ENCODE data around the gene ZFPM1.

Gene ZFPM1

DNA sequence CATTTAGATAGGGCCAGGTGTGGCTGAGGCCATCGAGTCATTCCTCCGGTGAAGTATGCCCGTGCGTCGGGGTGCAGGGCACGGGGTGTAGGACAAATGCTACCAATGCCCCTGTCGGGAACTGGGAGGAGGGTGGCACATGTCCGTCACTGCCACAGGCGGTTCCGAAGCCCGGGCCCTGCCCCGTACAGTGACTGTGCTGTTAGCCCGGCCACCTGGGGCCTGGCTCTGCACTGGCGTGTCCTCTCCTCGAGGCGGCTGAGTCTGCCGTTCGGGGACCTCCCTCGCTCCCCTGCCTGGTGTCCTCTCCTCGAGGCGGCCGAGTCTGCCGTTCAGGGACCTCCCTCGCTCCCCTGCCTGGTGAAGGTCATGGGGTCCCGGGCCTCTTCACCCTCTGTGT is 7.0 kb upstream of the ZFPM1 start:
- H3K9me3 Mint-ChIP-seq, result no peaks in the 10 kb centered on the region
- H3K4me1 Mint-ChIP-seq (ENCODE audit: low read depth), result peaks cover 4% of the 10 kb centered on the region
- DNase-seq, result no peak
- H3K27me3 Mint-ChIP-seq, result no peaks in the 10 kb centered on the region
- no peak overlapping the region for H3K27ac Mint-ChIP-seq
- no peak overlapping the region for H3K4me3 Mint-ChIP-seq
- no peaks in the 10 kb centered on the region for H3K36me3 Mint-ChIP-seq (ENCODE audit: low read depth)

DNA sequence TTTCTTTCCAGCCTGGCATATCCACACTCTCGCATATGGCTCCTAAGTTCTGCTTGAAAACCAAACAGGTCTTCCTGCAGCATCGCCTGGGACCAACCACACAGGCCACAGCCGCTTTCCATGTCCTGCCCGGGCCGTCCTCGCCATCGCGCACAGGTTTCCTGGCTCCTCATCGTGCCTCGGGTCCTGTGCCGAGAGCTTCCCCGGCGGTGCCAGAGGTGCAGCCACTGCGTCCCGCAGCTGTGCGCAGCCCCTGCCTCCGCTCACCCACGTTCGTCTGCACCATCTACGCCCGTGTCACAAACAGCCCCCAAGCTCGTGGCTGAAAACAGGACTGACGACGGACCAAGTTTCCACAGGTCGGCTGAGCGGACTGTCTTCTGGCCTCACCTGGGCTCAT is 6.3 kb upstream of the ZFPM1 start:
- Mint-ChIP-seq H3K36me3 (ENCODE audit: low read depth) (no peaks in the 10 kb centered on the region), H3K4me3 (no peak overlapping the region), H3K27ac (no peak overlapping the region), H3K9me3 (no peaks in the 10 kb centered on the region), H3K4me1 (ENCODE audit: low read depth) (peaks cover 4% of the 10 kb centered on the region), H3K27me3 (no peaks in the 10 kb centered on the region)
- DNase-seq, result no peak

DNA sequence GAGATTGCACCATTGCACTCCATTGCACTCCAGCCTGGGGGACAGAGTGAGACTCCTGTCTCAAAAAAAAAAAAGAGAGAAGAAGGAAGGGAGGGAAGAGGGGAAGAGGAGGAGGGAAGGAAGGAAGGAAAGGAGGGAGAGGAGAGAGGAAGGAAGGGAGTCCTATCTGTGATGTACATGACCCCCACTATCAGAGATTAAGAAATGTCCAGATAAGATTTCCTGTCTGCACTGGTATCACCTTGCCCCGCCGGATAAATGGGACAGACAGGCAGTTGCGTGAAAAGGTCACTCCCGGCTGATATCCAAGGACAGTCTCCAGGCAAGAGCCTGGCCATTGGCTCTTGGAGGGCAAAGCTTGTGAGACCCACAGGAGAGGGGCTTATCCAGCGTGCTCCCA is 5.2 kb upstream of the ZFPM1 start:
- Mint-ChIP-seq H3K4me3 (no peak overlapping the region), H3K27ac (no peak overlapping the region), H3K9me3 (no peaks in the 10 kb centered on the region), H3K27me3 (no peaks in the 10 kb centered on the region), H3K4me1 (ENCODE audit: low read depth) (peaks cover 13% of the 10 kb centered on the region), H3K36me3 (ENCODE audit: low read depth) (no peaks in the 10 kb centered on the region)
- DNase-seq, result no peak

DNA sequence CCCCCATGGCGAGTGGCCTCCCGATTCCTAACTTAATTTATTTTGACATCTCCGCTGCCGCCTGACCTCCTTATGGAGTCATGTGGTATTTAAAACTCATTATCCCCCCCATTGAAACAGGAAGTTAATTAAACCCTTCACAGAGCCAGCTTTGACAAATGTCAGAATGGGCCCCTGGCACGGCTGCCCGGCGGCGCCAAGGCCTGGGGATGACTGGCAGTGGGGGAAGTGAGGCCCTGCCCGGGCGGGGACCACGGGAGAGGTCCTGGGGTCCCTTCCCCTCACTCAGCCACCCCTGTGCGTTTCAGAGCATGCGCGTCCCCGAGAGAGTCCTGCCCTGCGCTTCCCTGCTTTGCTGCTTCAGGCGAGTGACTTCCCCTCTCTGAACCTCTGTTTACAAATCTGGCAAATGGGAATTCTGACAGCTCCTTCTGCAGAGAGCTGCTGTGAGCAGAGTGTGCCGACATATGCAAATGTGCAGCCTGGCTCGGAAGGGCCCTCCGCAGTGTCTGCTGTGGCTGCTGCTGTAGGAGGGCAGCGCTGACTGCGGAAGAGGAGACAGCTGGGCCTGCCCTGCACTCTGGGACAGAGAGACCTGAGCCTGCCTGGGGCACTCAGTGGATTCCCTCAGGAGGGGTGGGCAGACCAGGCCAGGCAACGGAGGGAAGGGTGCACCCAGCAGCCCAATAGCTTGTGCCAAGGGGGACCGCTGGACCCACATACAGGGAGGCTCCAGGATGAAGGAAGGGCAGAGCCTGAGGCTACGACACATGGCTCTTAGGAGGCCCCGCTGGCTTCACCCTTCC is 4.4 kb upstream of the ZFPM1 start:
- H3K27ac Mint-ChIP-seq, result no peak overlapping the region
- no peaks in the 10 kb centered on the region for H3K9me3 Mint-ChIP-seq
- peaks cover 9% of the 10 kb centered on the region for H3K4me1 Mint-ChIP-seq (ENCODE audit: low read depth)
- H3K4me3 Mint-ChIP-seq, result no peak overlapping the region
- no peaks in the 10 kb centered on the region for H3K36me3 Mint-ChIP-seq (ENCODE audit: low read depth)
- DNase-seq, result no peak
- H3K27me3 Mint-ChIP-seq, result no peaks in the 10 kb centered on the region

DNA sequence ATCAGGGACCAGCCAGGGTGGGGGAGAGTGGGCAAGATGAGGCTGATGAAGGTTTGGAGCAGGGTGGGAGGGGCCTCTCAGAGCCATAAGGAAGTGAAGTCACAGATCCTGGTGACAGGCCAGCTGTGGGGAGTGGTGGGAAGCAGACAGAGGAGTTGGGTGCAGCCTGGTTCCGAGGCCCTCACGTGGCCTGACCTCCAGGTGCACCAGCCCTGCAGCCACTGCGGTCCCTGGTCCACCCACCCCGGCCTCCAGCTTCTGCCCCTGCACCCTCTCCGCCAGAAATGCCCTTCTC is 3.9 kb upstream of the ZFPM1 start:
- Mint-ChIP-seq H3K4me1 (ENCODE audit: low read depth) (peaks cover 9% of the 10 kb centered on the region), H3K36me3 (ENCODE audit: low read depth) (no peaks in the 10 kb centered on the region), H3K27me3 (no peaks in the 10 kb centered on the region), H3K4me3 (no peak overlapping the region), H3K27ac (no peak overlapping the region), H3K9me3 (no peaks in the 10 kb centered on the region)
- DNase-seq, result no peak

DNA sequence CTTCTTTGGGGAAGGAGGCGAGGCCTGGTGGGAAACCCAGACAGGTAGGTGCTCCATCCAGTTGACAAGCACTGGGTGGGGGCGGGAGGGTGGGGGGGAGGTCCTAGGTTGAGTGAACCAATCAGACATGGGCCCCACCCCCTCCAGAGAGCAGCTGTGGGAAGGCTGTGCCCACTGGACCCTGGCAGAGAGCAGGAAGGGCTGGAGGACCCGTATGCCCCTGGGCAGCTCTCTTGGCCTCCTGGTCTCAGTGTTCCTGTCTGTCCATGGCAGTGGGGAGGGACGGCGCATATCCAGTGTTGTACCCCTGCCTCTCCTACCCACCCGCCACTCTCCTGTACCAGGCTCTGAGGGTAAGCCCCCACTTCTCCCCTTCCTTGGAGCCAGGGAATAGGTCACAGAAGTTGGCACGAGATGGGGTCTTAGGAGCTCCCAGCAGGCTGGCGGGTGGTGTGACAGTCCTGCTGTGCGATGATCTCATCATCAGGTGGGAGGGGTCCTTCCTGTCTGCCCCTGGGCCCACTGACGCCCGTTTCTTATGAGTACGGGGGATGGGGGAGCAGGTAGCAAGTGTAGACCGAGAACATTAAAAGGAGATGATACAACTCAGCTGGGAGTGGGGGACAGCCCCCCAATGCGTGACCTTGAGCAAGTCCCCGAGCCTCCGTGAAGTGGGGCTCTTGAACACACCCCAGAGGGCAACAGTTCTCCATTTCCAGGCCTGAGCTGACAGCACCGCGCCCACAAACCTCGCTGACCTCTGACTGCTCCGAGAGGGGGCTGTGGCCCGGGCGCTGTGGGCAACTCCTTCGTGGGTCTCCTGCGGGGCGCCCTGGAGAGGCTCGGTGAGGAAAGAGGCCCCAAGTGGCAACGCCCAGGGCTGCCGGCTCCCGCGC is 1.2 kb upstream of the ZFPM1 start:
- Mint-ChIP-seq H3K4me3 (peak overlapping the region; percentile 78), H3K27me3 (no peaks in the 10 kb centered on the region), H3K4me1 (ENCODE audit: low read depth) (peaks cover 20% of the 10 kb centered on the region)

DNA sequence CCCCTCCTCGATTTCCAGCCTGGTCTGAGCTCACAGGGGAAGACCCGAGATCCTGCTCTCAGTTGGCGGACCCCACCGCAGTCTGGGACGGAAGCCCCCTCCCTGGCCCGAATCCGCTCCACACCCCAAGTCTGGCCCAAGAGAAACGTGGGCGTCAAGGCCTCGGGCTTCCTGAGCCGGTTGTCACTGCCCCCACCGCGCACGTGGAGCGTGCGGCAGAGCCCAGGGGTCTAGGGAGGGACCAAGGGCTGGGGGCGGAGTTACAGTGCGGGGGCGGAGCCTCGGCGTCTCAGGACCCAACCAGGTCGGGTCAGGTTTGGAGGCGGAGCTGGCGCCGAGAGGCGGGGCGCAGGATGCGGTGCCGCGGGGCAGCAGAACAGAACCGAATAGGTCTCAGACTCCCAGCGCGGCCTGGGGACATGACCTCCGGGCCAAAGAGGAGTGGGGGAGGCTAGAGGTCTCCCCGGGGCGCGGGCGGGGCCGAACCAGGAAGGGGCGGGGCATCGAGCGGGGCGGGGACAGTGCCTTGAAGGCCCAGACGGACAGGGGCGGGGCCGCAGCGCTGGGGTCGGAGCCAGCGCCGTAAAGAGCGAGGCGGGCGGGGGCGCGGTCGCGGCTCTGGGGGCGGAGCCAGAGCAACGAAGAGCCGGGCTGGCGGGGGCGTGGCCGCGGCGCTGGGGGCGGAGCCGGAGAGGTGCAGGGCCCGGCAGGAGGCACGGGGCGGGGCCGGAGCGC is 431 bp upstream of the ZFPM1 start:
- Mint-ChIP-seq H3K27me3 (no peaks in the 10 kb centered on the region), H3K4me3 (peak overlapping the region; percentile 78), H3K27ac (peak overlapping the region; percentile 94), H3K4me1 (ENCODE audit: low read depth) (peaks cover 28% of the 10 kb centered on the region), H3K9me3 (no peaks in the 10 kb centered on the region), H3K36me3 (ENCODE audit: low read depth) (peaks cover 8% of the 10 kb centered on the region)
- peak; percentile 100 for DNase-seq

More for the DNA sequence above, 1.2 kb upstream of the ZFPM1 start:
- Mint-ChIP-seq H3K36me3 (ENCODE audit: low read depth) (peaks cover 8% of the 10 kb centered on the region), H3K27ac (peak overlapping the region; percentile 94), H3K9me3 (no peaks in the 10 kb centered on the region)
- no peak for DNase-seq

DNA sequence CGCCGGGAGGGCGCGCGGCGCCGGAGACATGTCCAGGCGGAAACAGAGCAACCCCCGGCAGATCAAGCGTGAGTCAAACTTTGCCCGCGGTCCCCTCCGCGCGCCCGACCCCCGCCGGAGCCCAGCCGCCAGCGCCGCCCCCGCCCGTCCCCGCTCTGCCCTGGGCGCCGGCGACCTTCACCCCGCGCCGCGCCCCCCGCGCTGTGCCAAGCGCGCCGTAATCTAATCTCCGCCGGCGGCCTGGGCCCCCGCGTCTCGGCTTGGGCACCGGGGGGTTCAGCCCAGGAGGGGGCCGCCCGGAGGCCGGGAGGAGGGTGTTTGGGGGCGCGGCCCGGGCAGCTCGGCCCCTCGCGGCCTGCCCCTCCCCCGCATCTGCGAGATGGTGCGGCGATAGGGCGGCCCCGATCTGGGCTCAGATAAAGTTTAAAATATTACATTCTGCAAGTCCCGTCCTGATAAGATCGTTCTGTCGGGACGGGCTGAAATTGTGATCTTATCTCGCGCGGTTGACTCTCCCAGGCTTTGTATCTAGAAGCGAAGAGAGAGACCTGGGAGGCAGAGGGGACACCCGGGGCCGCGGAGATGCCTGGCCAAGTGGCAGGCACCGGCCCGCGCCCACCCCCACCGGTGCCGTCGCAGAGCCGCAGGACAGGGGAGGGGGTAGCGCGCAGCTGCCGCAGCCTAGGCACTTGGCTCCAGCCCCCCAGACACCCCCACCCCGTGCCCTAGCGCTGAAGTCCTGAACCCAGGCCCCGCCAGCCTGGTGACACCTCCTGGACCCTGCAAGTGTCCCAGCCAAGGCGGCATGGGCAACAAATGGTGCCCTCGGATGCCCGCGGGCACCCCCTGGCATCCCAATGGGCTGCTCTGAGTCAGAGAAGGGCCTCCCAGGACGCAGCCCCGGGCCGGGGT is 787 bp downstream of the ZFPM1 start:
- peaks cover 34% of the 10 kb centered on the region for H3K4me1 Mint-ChIP-seq (ENCODE audit: low read depth)
- H3K4me3 Mint-ChIP-seq, result peak overlapping the region; percentile 89
- peaks cover 8% of the 10 kb centered on the region for H3K36me3 Mint-ChIP-seq (ENCODE audit: low read depth)
- peak overlapping the region; percentile 90 for H3K27ac Mint-ChIP-seq
- H3K9me3 Mint-ChIP-seq, result no peaks in the 10 kb centered on the region
- peak; percentile 61 for DNase-seq
- no peaks in the 10 kb centered on the region for H3K27me3 Mint-ChIP-seq

DNA sequence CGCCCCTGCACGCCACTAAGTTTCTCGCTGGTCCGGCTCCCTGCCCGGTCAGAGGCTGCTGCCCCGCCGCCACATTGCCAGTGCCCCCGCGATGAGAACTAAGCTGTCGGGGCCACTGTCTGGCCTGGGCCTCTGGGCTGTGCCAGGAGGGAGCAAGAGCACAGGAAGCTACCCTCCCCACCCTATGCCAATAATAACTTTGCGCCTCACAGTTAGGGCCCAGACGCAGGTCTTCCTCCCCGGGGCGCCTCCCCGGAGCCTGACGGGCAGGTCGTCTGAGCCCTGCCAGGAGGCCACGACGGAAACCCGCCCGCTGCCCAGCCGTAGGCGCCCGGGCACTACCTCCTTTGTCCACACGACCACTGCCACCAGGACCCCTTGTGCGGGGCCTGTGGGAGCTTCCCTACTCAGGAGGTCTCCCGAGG is 1.5 kb downstream of the ZFPM1 start:
- H3K4me1 Mint-ChIP-seq (ENCODE audit: low read depth), result peaks cover 39% of the 10 kb centered on the region
- no peaks in the 10 kb centered on the region for H3K27me3 Mint-ChIP-seq
- H3K9me3 Mint-ChIP-seq, result no peaks in the 10 kb centered on the region
- peaks cover 8% of the 10 kb centered on the region for H3K36me3 Mint-ChIP-seq (ENCODE audit: low read depth)
- peak; percentile 74 for DNase-seq
- H3K27ac Mint-ChIP-seq, result peak overlapping the region; percentile 90
- peak overlapping the region; percentile 89 for H3K4me3 Mint-ChIP-seq

DNA sequence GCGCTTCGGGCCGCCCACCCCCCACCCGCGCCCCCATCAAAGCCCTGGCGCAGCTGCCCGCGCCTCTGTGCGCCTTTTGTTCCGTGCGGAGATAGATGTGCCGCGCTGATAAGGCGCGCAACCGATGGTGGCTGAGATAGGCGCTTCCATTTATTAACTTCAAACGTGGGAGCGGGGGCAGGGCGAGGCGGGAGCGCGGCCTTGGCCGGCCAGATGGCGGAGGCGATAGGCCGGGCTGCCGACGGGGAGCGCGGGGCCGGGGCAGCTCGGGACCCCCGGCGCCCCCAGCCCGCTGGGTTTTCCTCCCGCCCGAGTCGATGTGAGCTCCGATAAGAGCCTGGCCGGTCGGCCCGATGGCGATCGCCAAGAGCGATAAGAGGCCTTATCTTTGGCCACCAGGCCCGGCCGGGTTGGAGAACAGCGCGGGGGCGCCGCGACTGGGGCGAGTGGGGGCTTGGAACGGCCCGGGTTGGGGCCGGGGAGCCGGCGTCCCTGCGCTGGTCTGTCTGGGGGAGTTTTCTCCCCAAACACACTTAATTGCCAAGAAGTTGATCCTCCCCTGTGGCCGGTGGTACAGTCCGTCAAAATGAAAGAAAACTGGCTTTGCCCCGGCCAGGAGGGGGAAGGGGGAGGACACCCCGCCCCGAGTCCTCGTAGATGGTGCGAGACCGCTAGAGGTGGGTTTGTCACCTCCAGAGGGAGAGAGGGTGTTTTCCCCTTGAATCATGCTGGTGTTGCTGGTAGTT is 2.7 kb downstream of the ZFPM1 start:
- Mint-ChIP-seq H3K27ac (peak overlapping the region; percentile 98), H3K4me1 (ENCODE audit: low read depth) (peaks cover 47% of the 10 kb centered on the region), H3K27me3 (no peaks in the 10 kb centered on the region), H3K4me3 (peak overlapping the region; percentile 84), H3K9me3 (no peaks in the 10 kb centered on the region), H3K36me3 (ENCODE audit: low read depth) (peaks cover 8% of the 10 kb centered on the region)
- peak; percentile 82 for DNase-seq

DNA sequence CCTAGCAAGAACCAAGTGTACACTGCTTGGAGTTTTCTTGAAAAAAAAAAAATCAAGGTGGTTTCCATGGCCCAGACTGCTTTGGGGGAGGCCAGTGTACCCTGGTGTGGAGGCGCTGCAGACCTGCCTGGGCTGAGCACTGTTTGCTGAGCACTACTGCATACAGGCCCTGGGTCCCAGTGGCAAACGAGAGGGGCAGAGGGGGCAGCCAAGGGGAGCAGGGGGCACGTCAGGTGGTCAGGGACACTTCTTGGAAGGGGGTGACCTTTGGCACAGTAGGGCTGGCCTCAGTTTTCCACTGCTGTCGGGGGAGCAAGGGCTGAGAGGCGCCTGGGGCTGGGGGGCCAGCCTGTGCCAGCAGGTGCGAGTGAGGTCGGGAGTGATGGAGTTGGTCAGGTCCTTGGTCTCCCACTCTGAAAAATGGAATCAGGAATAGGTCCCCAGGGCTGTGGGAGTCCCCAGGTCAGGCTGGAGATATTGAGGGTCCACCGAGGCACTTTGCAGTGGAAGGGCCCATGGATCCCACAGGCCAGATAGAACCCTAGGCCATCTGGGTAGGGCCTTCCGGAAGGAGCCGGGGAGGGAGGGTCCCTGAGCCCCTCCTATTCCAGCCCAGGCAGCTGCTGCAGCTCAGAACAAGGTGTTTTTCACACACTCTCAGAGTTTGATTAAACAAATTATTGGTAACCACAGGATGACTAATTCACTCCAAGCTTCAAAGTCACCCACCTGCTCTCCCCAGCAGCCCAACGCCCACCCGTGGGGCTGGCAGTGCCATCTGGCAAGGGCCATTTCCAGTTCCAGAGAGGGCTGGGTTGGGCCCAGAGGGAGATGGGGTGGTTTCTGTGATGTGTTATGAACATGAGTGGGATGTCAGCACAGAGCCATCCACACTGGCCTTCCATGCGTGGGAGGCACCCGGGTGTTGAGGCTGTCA is 3.5 kb downstream of the ZFPM1 start:
- H3K27me3 Mint-ChIP-seq, result no peaks in the 10 kb centered on the region
- H3K4me1 Mint-ChIP-seq (ENCODE audit: low read depth), result peaks cover 50% of the 10 kb centered on the region
- H3K9me3 Mint-ChIP-seq, result no peaks in the 10 kb centered on the region
- H3K27ac Mint-ChIP-seq, result peak overlapping the region; percentile 98
- peaks cover 8% of the 10 kb centered on the region for H3K36me3 Mint-ChIP-seq (ENCODE audit: low read depth)
- H3K4me3 Mint-ChIP-seq, result peak overlapping the region; percentile 84
- peak; percentile 82 for DNase-seq

DNA sequence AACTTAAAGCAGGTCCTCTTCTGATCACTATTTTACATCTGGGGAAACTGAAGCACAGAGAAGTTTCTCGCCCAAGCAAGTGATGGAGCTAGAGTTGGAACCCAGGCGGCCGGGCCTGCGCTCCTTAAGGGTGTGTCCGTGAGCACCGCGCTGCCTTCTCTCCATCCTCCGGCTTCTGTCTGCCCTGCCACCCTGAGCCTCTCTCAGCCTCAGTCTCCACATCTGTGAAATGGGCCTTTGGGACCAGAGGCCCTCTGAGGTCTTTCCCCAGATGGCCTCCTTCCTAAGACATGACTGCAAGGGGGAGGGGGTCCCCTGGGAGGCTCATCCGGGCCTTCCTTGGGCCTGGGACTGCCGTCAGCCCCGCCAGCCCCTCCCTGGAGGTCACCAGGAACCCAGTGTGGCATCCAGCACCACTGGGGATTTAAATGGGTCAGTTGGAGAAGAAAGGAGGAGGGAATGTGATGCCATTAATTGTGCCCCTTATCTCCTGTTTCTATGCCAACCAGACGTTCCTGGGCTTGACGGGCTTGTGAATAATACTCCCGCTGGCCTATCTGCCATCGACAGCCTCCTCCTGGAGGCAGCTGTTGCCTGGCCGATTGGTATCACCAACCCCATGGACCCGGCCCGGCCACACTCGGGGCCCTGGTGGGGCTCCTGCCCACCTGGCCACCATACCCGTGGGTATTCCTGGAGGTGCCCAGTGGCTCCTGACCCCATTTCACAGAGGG is 5.1 kb downstream of the ZFPM1 start:
- peaks cover 42% of the 10 kb centered on the region for H3K4me1 Mint-ChIP-seq (ENCODE audit: low read depth)
- no peak for DNase-seq
- peaks cover 8% of the 10 kb centered on the region for H3K36me3 Mint-ChIP-seq (ENCODE audit: low read depth)
- no peaks in the 10 kb centered on the region for H3K9me3 Mint-ChIP-seq
- H3K27ac Mint-ChIP-seq, result peak overlapping the region; percentile 98
- no peaks in the 10 kb centered on the region for H3K27me3 Mint-ChIP-seq
- H3K4me3 Mint-ChIP-seq, result no peak overlapping the region
